Endothelial cell (in vitro differentiated cells): ENCODE data around the gene FAM241B. TPM values are rescaled to one million over a fixed set of nuclear protein-coding genes. Genes with fewer than 3 reads are reported as not detected.

Source experiments
- DNase-seq: peaks from one replicate; pipeline ENCODE4 v3.0.0; 2021; ENCODE audit warnings: low spot score
- H3K27ac Mint-ChIP-seq: one replicate; pipeline ENCODE4 v1.8.0; 2021; ENCODE audit warnings: mixed read lengths, inconsistent platforms; ENCODE audit not compliant: unreplicated experiment
- H3K27me3 Mint-ChIP-seq: one replicate; pipeline ENCODE4 v1.8.0; 2021; ENCODE audit warnings: mild to moderate bottlenecking, moderate library complexity, mixed read lengths, inconsistent platforms; ENCODE audit not compliant: unreplicated experiment
- H3K36me3 Mint-ChIP-seq: one replicate; pipeline ENCODE4 v1.8.0; 2021; ENCODE audit warnings: mild to moderate bottlenecking, low read depth, mixed read lengths, inconsistent platforms; ENCODE audit not compliant: unreplicated experiment
- H3K4me1 Mint-ChIP-seq: one replicate; pipeline ENCODE4 v1.8.0; 2021; ENCODE audit warnings: mild to moderate bottlenecking, mixed read lengths, inconsistent platforms; ENCODE audit not compliant: unreplicated experiment
- H3K4me3 Mint-ChIP-seq: one replicate; pipeline ENCODE4 v1.8.0; 2021; ENCODE audit warnings: mild to moderate bottlenecking, mixed read lengths, inconsistent platforms; ENCODE audit not compliant: unreplicated experiment
- H3K9me3 Mint-ChIP-seq: one replicate; pipeline ENCODE4 v1.8.0; 2021; ENCODE audit warnings: mixed read lengths, inconsistent platforms; ENCODE audit not compliant: unreplicated experiment
- CTCF ChIP-seq: fragments of 200-600 bp; sonication (generic); IDR thresholded peaks from one replicate; pipeline ENCODE4 v1.5.0; 2021; ENCODE audit warnings: antibody characterized with exemption; ENCODE audit not compliant: unreplicated experiment
- long read RNA-seq: library from polyadenylated mRNA; unstranded; transcript quantifications from one replicate; pipeline ENCODE4 v2.0.0, GENCODE V29; 2020; ENCODE audit not compliant: unreplicated experiment
- total RNA-seq: library from RNA; stranded (reverse); fragmentation: NEBNext Ultra II Directional; extraction: Animal tissue kit (Norgen Biotek cat#: 25700); gene quantifications from one replicate; pipeline ENCODE4 v1.2.1, GENCODE V29; 2021; ENCODE audit not compliant: unreplicated experiment

Gene FAM241B
- 7.1 TPM for total RNA-seq
- long read RNA-seq, partial matches to known transcripts: 0 of 5 reads
- long read RNA-seq, other reads (novel, unspliced or antisense): 2 of 5 reads

- Mint-ChIP-seq H3K27me3 (peaks cover 14% of the 10 kb centered on the region), H3K27ac (no peak within 1 kb of the TSS), H3K4me1 (peaks cover 4% of the 10 kb centered on the region)
These were observed at the start of gene FAM241B for GRCh38 chr10:69629897-69630650. TSS of gene FAM241B (plus strand) at chr10:69630247. CDS start at chr10:69631744, 1,497 bp downstream.

GRCh38 chr10:69580435-69580834 is 49.6 kb upstream of the FAM241B start:
- no peak for DNase-seq
- no peak overlapping the region for H3K27ac Mint-ChIP-seq
- no peaks in the 10 kb centered on the region for H3K36me3 Mint-ChIP-seq
- H3K27me3 Mint-ChIP-seq: peaks cover 31% of the 10 kb centered on the region
- H3K9me3 Mint-ChIP-seq: no peaks in the 10 kb centered on the region
- H3K4me1 Mint-ChIP-seq: peaks cover 19% of the 10 kb centered on the region
- no peak for TF ChIP-seq CTCF
- H3K4me3 Mint-ChIP-seq: no peak overlapping the region

More at GRCh38 chr10:69629897-69630650, at the start of gene FAM241B:
- H3K4me3 Mint-ChIP-seq: peak within 1 kb of the TSS; percentile 81
- peaks cover 21% of the 10 kb centered on the region for H3K36me3 Mint-ChIP-seq
- DNase-seq: peak; percentile 71
- no peaks in the 10 kb centered on the region for H3K9me3 Mint-ChIP-seq
- peak; percentile 100 for TF ChIP-seq CTCF

- no peak for DNase-seq
- no peak overlapping the region for H3K27ac Mint-ChIP-seq
- H3K27me3 Mint-ChIP-seq: peaks cover 20% of the 10 kb centered on the region
- H3K36me3 Mint-ChIP-seq: no peaks in the 10 kb centered on the region
- no peaks in the 10 kb centered on the region for H3K9me3 Mint-ChIP-seq
- no peak for TF ChIP-seq CTCF
- H3K4me1 Mint-ChIP-seq: peaks cover 6% of the 10 kb centered on the region
- no peak overlapping the region for H3K4me3 Mint-ChIP-seq
These were observed 46.9 kb upstream of the FAM241B start for GRCh38 chr10:69583106-69583505.

- no peak for DNase-seq
- no peak for TF ChIP-seq CTCF
- Mint-ChIP-seq H3K4me3 (no peak overlapping the region), H3K4me1 (peaks cover 10% of the 10 kb centered on the region), H3K9me3 (no peaks in the 10 kb centered on the region), H3K27ac (no peak overlapping the region), H3K27me3 (peaks cover 9% of the 10 kb centered on the region), H3K36me3 (no peaks in the 10 kb centered on the region)
These were observed 45.4 kb upstream of the FAM241B start for GRCh38 chr10:69584624-69585023.

GRCh38 chr10:69588358-69588757 is 41.7 kb upstream of the FAM241B start:
- Mint-ChIP-seq H3K36me3 (no peaks in the 10 kb centered on the region), H3K4me3 (no peak overlapping the region), H3K27ac (no peak overlapping the region), H3K4me1 (peaks cover 10% of the 10 kb centered on the region), H3K27me3 (peaks cover 5% of the 10 kb centered on the region), H3K9me3 (no peaks in the 10 kb centered on the region)
- no peak for TF ChIP-seq CTCF
- no peak for DNase-seq
